Stimulated activated naive B cell treated with anti-CD40 and anti-IgM and Interleukin-4, amounts not matched to agents 10 μg/mL and 1 μg/mL and 100 μg/mL, for 72 hours (primary cell): ENCODE data around the gene ATRAID.

Experiments used
- ATAC-seq, 2 donors: fragments of 150-1000 bp; cut with Tn5 transposase; replicated peaks; 2 replicates each; pipeline ENCODE4 v1.10.0; 2021; ENCODE audit warnings: moderate library complexity in 1 of 2
- DNase-seq: peaks from one replicate; pipeline ENCODE4 v3.0.0; 2021
- H3K27ac Mint-ChIP-seq: one replicate; pipeline ENCODE4 v1.8.0; 2022; ENCODE audit warnings: mild to moderate bottlenecking, mixed read lengths
- H3K27me3 Mint-ChIP-seq, 2 donors: one replicate each; pipeline ENCODE4 v1.8.0; 2022; ENCODE audit warnings: mixed read lengths in 2 of 2
- H3K36me3 Mint-ChIP-seq, 2 donors: one replicate each; pipeline ENCODE4 v1.8.0; 2022; ENCODE audit warnings: mixed read lengths in 2 of 2, mild to moderate bottlenecking in 1 of 2
- H3K4me1 Mint-ChIP-seq, 2 donors: one replicate each; pipeline ENCODE4 v1.8.0; 2022; ENCODE audit warnings: mixed read lengths in 2 of 2, mild to moderate bottlenecking in 1 of 2
- H3K4me3 Mint-ChIP-seq, 2 donors: one replicate each; pipeline ENCODE4 v1.8.0; 2022; ENCODE audit warnings: mild to moderate bottlenecking in 2 of 2, mixed read lengths in 2 of 2, moderate library complexity in 1 of 2
- H3K9me3 Mint-ChIP-seq, 2 donors: one replicate each; pipeline ENCODE4 v1.8.0; 2022; ENCODE audit warnings: mixed read lengths in 2 of 2, mild to moderate bottlenecking in 1 of 2

The ATRAID gene

DNA sequence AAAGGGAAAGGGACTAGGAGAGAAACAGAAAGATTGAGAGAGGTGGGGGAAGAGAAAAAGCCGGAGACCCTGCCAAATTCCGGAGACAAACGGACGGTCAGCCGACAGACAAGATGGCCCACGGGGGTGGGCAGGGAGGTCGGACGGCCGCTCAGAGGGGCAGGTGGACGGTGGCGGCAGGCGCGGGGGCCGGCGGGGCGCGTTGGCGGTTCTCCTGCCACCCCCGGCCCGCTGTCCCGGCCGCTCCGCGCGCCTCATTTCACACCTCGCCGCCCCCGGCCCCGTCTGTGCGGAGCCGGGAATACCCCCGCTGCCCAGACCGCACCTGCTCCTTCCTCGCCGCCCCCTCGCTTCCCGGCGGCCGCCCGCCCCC lies 50.1 kb downstream of the ATRAID start:
- DNase-seq: no peak
- no peak for ATAC-seq
- Mint-ChIP-seq H3K27me3 (peaks cover 57 to 68% of the 10 kb centered on the region in 2 donors), H3K4me1 (peaks cover 24 to 31% of the 10 kb centered on the region in 2 donors), H3K4me3 (peak overlapping the region; percentile 51 to 78), H3K27ac (peak overlapping the region; percentile 0), H3K9me3 (no peaks in the 10 kb centered on the region), H3K36me3 (peaks cover 2 to 3% of the 10 kb centered on the region in 2 donors)

- peaks cover 50 to 60% of the 10 kb centered on the region in 2 donors for H3K27me3 Mint-ChIP-seq
These were observed 50.8 kb downstream of the ATRAID start, which contains the start of gene SLC30A3 for GRCh38 chr2:27262379-27263286. SLC30A3 (minus strand) TSS chr2:27263047; CDS start chr2:27262906, 141 bp downstream.

GRCh38 chr2:27263287-27264252 lies 51.7 kb downstream of the ATRAID start:
- H3K27ac Mint-ChIP-seq: peak overlapping the region; percentile 83
- peaks cover 24 to 31% of the 10 kb centered on the region in 2 donors for H3K4me1 Mint-ChIP-seq
- no peaks in the 10 kb centered on the region for H3K9me3 Mint-ChIP-seq
- DNase-seq (no peak), ATAC-seq (no peak)
- peak overlapping the region; percentile 86 to 93 for H3K4me3 Mint-ChIP-seq
- peaks cover 2 to 3% of the 10 kb centered on the region in 2 donors for H3K36me3 Mint-ChIP-seq
- H3K27me3 Mint-ChIP-seq: peaks cover 44 to 53% of the 10 kb centered on the region in 2 donors

More at GRCh38 chr2:27262379-27263286, 50.8 kb downstream of the ATRAID start, which contains the start of gene SLC30A3:
- H3K4me1 Mint-ChIP-seq: peaks cover 24 to 31% of the 10 kb centered on the region in 2 donors
- H3K27ac Mint-ChIP-seq: peak within 1 kb of the TSS; percentile 83
- H3K9me3 Mint-ChIP-seq: no peaks in the 10 kb centered on the region
- H3K36me3 Mint-ChIP-seq: peaks cover 2 to 3% of the 10 kb centered on the region in 2 donors
- H3K4me3 Mint-ChIP-seq: peak within 1 kb of the TSS; percentile 86 to 93
- DNase-seq (peak; percentile 32), ATAC-seq (peak; percentile 66 to 73)

DNA sequence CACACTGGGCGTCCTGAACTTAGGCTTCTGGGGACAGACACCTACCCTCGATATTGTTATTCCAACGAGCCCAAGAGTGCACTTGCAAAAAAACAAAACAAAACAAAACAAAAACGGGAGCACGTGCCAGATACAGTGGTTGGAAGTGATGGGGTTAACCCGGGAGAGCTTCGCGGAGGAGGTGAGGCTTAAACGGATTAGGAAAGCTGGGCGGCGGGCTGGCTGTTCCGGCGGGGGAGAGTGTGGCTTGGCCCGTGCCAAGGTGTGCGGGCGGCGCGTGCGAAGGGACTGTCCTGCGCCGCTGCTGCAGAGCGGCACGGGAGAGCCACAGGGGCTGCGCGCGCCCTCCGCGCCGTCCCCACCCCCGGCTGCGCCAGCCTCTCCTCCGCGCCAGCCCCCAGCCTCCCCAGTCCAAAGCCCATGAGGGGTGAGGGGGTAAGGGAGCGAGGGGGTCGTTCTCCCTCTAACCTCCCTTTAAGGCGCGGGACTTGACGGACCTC lies 52.5 kb downstream of the ATRAID start:
- ATAC-seq: peak; percentile 51 to 53
- H3K27me3 Mint-ChIP-seq: peaks cover 44 to 48% of the 10 kb centered on the region in 2 donors
- H3K4me3 Mint-ChIP-seq: peak overlapping the region; percentile 86 to 93
- no peak overlapping the region for H3K27ac Mint-ChIP-seq
- DNase-seq: no peak
- H3K9me3 Mint-ChIP-seq: no peaks in the 10 kb centered on the region
- peaks cover 2 to 3% of the 10 kb centered on the region in 2 donors for H3K36me3 Mint-ChIP-seq
- peaks cover 24 to 31% of the 10 kb centered on the region in 2 donors for H3K4me1 Mint-ChIP-seq

GRCh38 chr2:27264753-27265535 lies 53.1 kb downstream of the ATRAID start:
- ATAC-seq (peak; percentile 53 to 63), DNase-seq (peak; percentile 55)
- peaks cover 2 to 3% of the 10 kb centered on the region in 2 donors for H3K36me3 Mint-ChIP-seq
- H3K9me3 Mint-ChIP-seq: no peaks in the 10 kb centered on the region
- peaks cover 24 to 31% of the 10 kb centered on the region in 2 donors for H3K4me1 Mint-ChIP-seq
- H3K27me3 Mint-ChIP-seq: peaks cover 43 to 46% of the 10 kb centered on the region in 2 donors
- H3K27ac Mint-ChIP-seq: peak overlapping the region; percentile 39
- peak overlapping the region; percentile 86 to 93 for H3K4me3 Mint-ChIP-seq

DNA sequence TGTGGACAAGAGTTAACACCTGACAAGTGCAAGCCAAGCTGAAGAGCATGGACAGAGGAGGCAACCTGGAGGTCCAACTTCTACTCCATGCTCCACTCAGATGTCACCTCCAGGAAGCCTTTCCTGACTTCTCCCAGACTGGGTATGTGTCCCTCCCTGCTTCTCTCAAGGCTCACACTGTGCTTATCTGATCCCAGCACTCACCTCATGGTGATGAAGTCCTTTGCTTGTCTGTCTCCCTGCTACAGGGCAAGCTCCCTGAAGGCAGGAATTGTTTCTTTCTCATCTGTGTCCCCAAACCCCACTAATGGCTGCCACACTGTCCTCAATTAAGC lies 53.7 kb downstream of the ATRAID start:
- ATAC-seq: no peak
- H3K4me3 Mint-ChIP-seq: peak overlapping the region; percentile 46 to 59

More for the DNA sequence above, 53.7 kb downstream of the ATRAID start:
- Mint-ChIP-seq H3K36me3 (peaks cover 2 to 3% of the 10 kb centered on the region in 2 donors), H3K9me3 (no peaks in the 10 kb centered on the region), H3K4me1 (peaks cover 24 to 31% of the 10 kb centered on the region in 2 donors), H3K27ac (no peak overlapping the region), H3K27me3 (peaks cover 37 to 40% of the 10 kb centered on the region in 2 donors)
- DNase-seq: no peak
